ENCODE measurements around the gene CEP128. TPM values are rescaled to one million over a fixed set of nuclear protein-coding genes. Genes with fewer than 3 reads are reported as not detected.

The CEP128 gene
- total RNA-seq, 1 donor from 2014 or later = 3.3 TPM

DNA sequence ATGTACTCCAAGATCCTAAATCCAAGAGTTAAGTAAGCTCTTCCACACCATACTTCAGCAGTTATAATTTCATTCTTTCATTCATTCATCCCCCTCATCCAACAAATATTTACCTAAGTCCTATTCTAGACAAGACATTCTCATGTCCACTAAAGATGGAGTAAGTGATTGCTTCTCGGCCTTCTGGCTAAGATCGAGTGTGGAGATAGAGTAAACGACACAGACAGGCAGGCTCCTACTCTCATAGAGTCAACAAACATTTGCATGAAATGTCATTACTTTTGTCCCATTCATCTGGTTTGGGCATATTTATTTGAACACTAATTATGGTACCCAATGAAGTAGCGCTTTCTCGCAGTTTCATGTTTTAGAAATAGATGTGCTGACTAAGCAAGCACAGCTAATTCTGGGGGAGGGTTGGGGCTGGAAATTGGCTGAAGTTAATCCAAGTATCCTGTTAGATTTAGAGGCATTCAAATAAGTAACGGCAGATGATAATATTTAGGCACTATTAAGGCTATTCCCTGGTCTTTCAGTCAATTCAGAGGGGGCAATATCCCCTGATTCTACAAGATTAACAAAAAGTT is 176.5 kb downstream of the CEP128 start:
- no peak for DNase-seq (ENCODE audit: low spot score in 2 of 2)
- no peak overlapping the region for H3K27ac ChIP-seq
- no peaks in the 10 kb centered on the region for H3K36me3 ChIP-seq
- H3K4me3 ChIP-seq = no peak overlapping the region
- TF ChIP-seq, protein P1, sequence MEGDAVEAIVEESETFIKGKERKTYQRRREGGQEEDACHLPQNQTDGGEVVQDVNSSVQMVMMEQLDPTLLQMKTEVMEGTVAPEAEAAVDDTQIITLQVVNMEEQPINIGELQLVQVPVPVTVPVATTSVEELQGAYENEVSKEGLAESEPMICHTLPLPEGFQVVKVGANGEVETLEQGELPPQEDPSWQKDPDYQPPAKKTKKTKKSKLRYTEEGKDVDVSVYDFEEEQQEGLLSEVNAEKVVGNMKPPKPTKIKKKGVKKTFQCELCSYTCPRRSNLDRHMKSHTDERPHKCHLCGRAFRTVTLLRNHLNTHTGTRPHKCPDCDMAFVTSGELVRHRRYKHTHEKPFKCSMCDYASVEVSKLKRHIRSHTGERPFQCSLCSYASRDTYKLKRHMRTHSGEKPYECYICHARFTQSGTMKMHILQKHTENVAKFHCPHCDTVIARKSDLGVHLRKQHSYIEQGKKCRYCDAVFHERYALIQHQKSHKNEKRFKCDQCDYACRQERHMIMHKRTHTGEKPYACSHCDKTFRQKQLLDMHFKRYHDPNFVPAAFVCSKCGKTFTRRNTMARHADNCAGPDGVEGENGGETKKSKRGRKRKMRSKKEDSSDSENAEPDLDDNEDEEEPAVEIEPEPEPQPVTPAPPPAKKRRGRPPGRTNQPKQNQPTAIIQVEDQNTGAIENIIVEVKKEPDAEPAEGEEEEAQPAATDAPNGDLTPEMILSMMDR (IDR thresholded peaks at IDR 0.05) = no peak
- H3K27me3 ChIP-seq = no peaks in the 10 kb centered on the region
- intact Hi-C loops (cut with DNase I) = no loop called here
- H3K9me3 ChIP-seq = no peaks in the 10 kb centered on the region
- no peaks in the 10 kb centered on the region for H3K4me1 ChIP-seq

DNA sequence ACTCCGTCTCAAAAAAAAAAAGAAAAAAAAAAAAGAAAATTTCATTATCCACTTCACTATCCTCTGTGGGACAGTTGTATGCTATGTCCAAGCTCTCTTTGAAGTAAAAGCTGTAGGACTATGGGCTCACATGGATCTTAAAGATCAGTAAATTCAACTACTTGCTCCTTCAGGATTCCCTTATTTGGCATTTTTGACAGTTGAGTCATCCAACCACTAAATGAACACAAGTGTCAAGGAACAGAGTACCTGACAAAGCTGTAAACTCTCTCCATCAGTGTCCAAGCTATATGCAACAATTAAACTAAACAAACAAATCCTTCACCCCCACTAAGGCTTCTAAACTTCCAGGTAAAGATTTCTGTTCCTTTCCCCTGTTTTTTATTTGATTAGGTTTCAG is 177.0 kb downstream of the CEP128 start:
- Histone ChIP-seq H3K27me3 (no peaks in the 10 kb centered on the region), H3K36me3 (no peaks in the 10 kb centered on the region), H3K4me3 (no peak overlapping the region), H3K4me1 (no peaks in the 10 kb centered on the region), H3K27ac (no peak overlapping the region), H3K9me3 (no peaks in the 10 kb centered on the region)
- no peak for DNase-seq (ENCODE audit: low spot score in 2 of 2)
- intact Hi-C loops (cut with DNase I) = no loop called here
- TF ChIP-seq, protein P1 (IDR thresholded peaks at IDR 0.05) = no peak

DNA sequence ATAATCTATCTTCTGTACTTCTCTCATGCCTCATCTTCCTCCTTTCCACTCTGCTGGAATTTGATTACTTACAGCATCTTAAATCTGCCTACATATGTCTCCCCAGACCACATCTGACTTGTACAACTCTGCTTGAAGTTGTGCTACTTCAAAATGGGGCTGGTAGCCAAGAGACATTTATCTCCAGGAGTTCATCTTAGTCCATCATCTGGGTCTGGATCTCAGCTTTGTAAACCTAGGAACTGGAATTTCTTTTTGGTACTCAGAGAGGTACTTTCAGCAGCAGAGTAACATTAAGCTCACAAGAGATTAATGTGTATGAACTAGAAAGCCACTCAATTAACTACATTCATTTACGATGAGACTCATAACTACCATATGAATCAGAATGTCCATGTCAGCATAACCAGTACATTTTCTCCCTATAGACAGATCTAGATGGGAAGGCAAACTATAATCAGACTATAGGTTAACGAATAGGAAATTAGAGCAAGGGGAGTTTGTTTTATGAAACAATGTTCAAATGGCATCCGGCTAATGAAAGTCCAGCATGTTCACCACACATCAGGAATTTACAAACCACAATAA is 178.8 kb downstream of the CEP128 start:
- Histone ChIP-seq H3K36me3 (no peaks in the 10 kb centered on the region), H3K27ac (no peak overlapping the region), H3K4me1 (no peaks in the 10 kb centered on the region), H3K9me3 (no peaks in the 10 kb centered on the region), H3K4me3 (no peak overlapping the region), H3K27me3 (no peaks in the 10 kb centered on the region)
- TF ChIP-seq, protein P1 (IDR thresholded peaks at IDR 0.05) = no peak
- intact Hi-C loops (cut with DNase I) = no loop called here
- DNase-seq (ENCODE audit: low spot score in 2 of 2) = no peak

DNA sequence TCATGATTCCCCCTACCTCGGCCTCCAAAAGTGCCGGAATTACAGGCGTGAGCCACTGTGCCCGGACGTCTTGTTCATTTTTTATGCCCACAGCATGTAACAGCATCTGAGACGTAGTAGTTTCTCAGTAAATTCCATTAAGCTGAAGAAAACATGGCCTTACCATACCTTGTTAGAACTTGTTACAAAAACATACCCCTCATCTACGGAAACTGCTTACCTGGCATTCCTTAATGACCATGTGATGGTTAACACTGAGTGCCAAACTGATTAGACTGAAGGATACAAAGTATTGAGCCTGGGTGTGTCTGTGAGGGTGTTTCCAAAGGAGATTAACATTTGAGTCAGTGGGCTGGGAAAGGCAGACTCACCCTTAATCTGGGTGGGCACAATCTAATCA is 186.8 kb downstream of the CEP128 start:
- Histone ChIP-seq H3K4me3 (no peak overlapping the region), H3K27me3 (no peaks in the 10 kb centered on the region), H3K4me1 (no peaks in the 10 kb centered on the region), H3K9me3 (no peaks in the 10 kb centered on the region), H3K27ac (no peak overlapping the region), H3K36me3 (no peaks in the 10 kb centered on the region)
- intact Hi-C loops (cut with DNase I) = no loop called here
- TF ChIP-seq, protein P1 (IDR thresholded peaks at IDR 0.05) = no peak
- no peak for DNase-seq (ENCODE audit: low spot score in 2 of 2)

DNA sequence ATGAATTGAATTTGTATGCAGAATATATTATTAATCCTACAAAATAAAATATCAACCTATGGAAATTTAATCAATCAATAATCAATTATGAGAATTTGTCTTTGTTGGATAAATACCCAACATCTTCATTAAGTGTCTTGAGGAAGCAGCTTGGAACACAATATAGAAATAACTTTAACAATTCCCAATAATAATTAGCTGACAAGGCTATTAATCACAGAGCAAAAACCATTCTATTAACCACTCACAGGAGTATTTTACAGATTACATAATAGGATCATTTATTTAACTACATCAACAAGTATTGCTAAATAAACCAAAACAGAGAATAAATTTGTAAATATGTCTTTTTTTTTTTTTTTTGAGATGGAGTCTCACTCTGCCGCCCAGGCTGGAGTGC is 190.3 kb downstream of the CEP128 start:
- Histone ChIP-seq H3K4me1 (no peaks in the 10 kb centered on the region), H3K27ac (no peak overlapping the region), H3K27me3 (no peaks in the 10 kb centered on the region), H3K4me3 (no peak overlapping the region), H3K9me3 (no peaks in the 10 kb centered on the region), H3K36me3 (no peaks in the 10 kb centered on the region)
- intact Hi-C loops (cut with DNase I) = no loop called here
- DNase-seq (ENCODE audit: low spot score in 2 of 2) = no peak
- TF ChIP-seq, protein P1 (IDR thresholded peaks at IDR 0.05) = no peak

Measured in ascending aorta (tissue), 2 donors.